ENCODE results near the gene TMEFF2.

TMEFF2 gene

GRCh38 chr2:191983186-191983585 lies 211.5 kb downstream of the TMEFF2 start:
- FAIRE-seq, result no peak
- no peak for TF ChIP-seq CTCF (IDR thresholded peaks at IDR 0.05; ENCODE audit: insufficient read depth, missing control alignments)
- no peak for DNase-seq (ENCODE audit: insufficient read length, low spot score)

- FAIRE-seq (peak; percentile 55), DNase-seq (ENCODE audit: insufficient read length, low spot score) (no peak)
- TF ChIP-seq CTCF (IDR thresholded peaks at IDR 0.05; ENCODE audit: insufficient read depth, missing control alignments), result no peak
Observed at GRCh38 chr2:191981706-191982105, 213.0 kb downstream of the TMEFF2 start.

GRCh38 chr2:191980483-191980882 lies 214.2 kb downstream of the TMEFF2 start:
- FAIRE-seq, result no peak
- TF ChIP-seq CTCF (IDR thresholded peaks at IDR 0.05; ENCODE audit: insufficient read depth, missing control alignments), result no peak
- no peak for DNase-seq (ENCODE audit: insufficient read length, low spot score)

GRCh38 chr2:191979221-191979730 lies 215.5 kb downstream of the TMEFF2 start:
- no peak for FAIRE-seq
- no peak for TF ChIP-seq CTCF (IDR thresholded peaks at IDR 0.05; ENCODE audit: insufficient read depth, missing control alignments)

GRCh38 chr2:191977754-191978153 lies 217.0 kb downstream of the TMEFF2 start:
- TF ChIP-seq CTCF (IDR thresholded peaks at IDR 0.05; ENCODE audit: insufficient read depth, missing control alignments), result no peak
- DNase-seq (ENCODE audit: insufficient read length, low spot score) (no peak), FAIRE-seq (no peak)

More at GRCh38 chr2:191979221-191979730, 215.5 kb downstream of the TMEFF2 start:
- no peak for DNase-seq (ENCODE audit: insufficient read length, low spot score)

GRCh38 chr2:191976436-191976835 lies 218.3 kb downstream of the TMEFF2 start:
- no peak for TF ChIP-seq CTCF (IDR thresholded peaks at IDR 0.05; ENCODE audit: insufficient read depth, missing control alignments)
- FAIRE-seq, result no peak

GRCh38 chr2:191974676-191975075 lies 220.1 kb downstream of the TMEFF2 start:
- DNase-seq (ENCODE audit: insufficient read length, low spot score) (no peak), FAIRE-seq (no peak)
- TF ChIP-seq CTCF (IDR thresholded peaks at IDR 0.05; ENCODE audit: insufficient read depth, missing control alignments), result no peak

More at GRCh38 chr2:191976436-191976835, 218.3 kb downstream of the TMEFF2 start:
- DNase-seq (ENCODE audit: insufficient read length, low spot score), result no peak
